Measurements from ENCODE around the gene CYP4F8. TPM values are rescaled to one million over a fixed set of nuclear protein-coding genes. Genes with fewer than 3 reads are reported as not detected.

The CYP4F8 gene
- total RNA-seq, 1 donor from 2014 or later, result not detected

GRCh38 chr19:15671237-15671821 lies 56.3 kb downstream of the CYP4F8 start:
- H3K4me3 ChIP-seq, result no peak overlapping the region

DNA sequence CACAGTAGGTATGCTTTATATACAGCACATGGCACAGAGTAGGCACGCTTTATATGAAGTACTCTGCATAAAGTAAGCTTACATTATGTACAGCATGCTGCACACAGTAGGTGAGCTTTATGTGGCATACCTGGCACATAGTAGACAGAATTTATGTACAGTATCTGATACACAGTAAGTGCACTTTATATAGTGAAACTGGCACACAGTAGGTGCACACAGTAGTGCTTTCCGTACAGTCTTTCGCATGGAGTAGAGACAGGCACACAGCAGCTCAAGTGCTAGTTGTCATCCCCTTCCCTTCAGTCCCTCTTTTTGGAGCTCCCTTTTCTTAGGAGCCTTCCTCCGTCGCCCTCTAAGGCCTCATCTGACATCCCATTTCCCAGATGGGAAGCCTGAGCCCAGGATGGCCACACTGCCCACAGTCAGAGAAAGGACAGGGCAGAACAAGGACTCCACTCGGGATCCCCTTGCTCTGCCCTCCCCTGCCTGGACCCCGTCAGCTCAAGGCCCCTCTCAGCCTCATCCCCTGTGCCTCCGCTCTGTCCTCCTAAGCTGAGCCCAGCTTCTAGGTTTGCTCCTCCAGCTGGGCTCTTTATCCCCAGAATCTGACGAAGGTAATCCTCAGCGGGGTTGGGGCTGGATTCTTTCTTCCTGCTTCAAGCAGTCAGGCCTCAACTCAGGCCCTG lies 57.0 kb downstream of the CYP4F8 start:
- peaks cover 7% of the 10 kb centered on the region for H3K27me3 Mint-ChIP-seq (ENCODE audit: insufficient read depth, low read depth)
- H3K27me3 ChIP-seq, result no peaks in the 10 kb centered on the region
- TF ChIP-seq EZH2phosphoT487 (IDR thresholded peaks at IDR 0.05) (no peak), EZH2 (IDR thresholded peaks at IDR 0.05) (no peak)
- TF ChIP-seq, protein P1, sequence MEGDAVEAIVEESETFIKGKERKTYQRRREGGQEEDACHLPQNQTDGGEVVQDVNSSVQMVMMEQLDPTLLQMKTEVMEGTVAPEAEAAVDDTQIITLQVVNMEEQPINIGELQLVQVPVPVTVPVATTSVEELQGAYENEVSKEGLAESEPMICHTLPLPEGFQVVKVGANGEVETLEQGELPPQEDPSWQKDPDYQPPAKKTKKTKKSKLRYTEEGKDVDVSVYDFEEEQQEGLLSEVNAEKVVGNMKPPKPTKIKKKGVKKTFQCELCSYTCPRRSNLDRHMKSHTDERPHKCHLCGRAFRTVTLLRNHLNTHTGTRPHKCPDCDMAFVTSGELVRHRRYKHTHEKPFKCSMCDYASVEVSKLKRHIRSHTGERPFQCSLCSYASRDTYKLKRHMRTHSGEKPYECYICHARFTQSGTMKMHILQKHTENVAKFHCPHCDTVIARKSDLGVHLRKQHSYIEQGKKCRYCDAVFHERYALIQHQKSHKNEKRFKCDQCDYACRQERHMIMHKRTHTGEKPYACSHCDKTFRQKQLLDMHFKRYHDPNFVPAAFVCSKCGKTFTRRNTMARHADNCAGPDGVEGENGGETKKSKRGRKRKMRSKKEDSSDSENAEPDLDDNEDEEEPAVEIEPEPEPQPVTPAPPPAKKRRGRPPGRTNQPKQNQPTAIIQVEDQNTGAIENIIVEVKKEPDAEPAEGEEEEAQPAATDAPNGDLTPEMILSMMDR (IDR thresholded peaks at IDR 0.05), result no peak
- H3K4me2 ChIP-seq, result no peak overlapping the region
- no peaks in the 10 kb centered on the region for H4K20me1 ChIP-seq (ENCODE audit: low read depth)
- H3K9ac ChIP-seq, result no peak overlapping the region
- no peak overlapping the region for H2AFZ ChIP-seq (replicated peaks)
- no peak overlapping the region for H3K4me3 Mint-ChIP-seq
- no peaks in the 10 kb centered on the region for H3K4me1 ChIP-seq
- H3K27ac Mint-ChIP-seq, result no peak overlapping the region
- peaks cover 1% of the 10 kb centered on the region for H3K36me3 Mint-ChIP-seq
- H3K9me3 ChIP-seq (ENCODE audit: low read depth), result peaks cover 3% of the 10 kb centered on the region
- no peak overlapping the region for H3K4me3 ChIP-seq
- H3K27ac ChIP-seq, result no peak overlapping the region
- peaks cover 15% of the 10 kb centered on the region for H3K9me3 Mint-ChIP-seq
- no peak for DNase-seq (ENCODE audit: low spot score)
- H3F3A ChIP-seq (ENCODE audit: low read depth), result no peaks in the 10 kb centered on the region
- no peaks in the 10 kb centered on the region for H3K4me1 Mint-ChIP-seq
- H3K36me3 ChIP-seq, result no peaks in the 10 kb centered on the region
- H3K79me2 ChIP-seq (ENCODE audit: low read depth), result no peaks in the 10 kb centered on the region

More at GRCh38 chr19:15671237-15671821, 56.3 kb downstream of the CYP4F8 start:
- H3K9ac ChIP-seq, result no peak overlapping the region
- no peak overlapping the region for H3K4me2 ChIP-seq
- Mint-ChIP-seq H3K4me1 (no peaks in the 10 kb centered on the region), H3K4me3 (no peak overlapping the region), H3K27me3 (ENCODE audit: insufficient read depth, low read depth) (peaks cover 7% of the 10 kb centered on the region), H3K27ac (no peak overlapping the region), H3K9me3 (peaks cover 12% of the 10 kb centered on the region), H3K36me3 (peaks cover 1% of the 10 kb centered on the region)
- no peaks in the 10 kb centered on the region for H3K79me2 ChIP-seq (ENCODE audit: low read depth)
- H3K9me3 ChIP-seq (ENCODE audit: low read depth), result peaks cover 3% of the 10 kb centered on the region
- TF ChIP-seq EZH2phosphoT487 (IDR thresholded peaks at IDR 0.05), result no peak
- TF ChIP-seq, protein P1 (IDR thresholded peaks at IDR 0.05), result no peak
- TF ChIP-seq EZH2 (IDR thresholded peaks at IDR 0.05), result no peak
- no peak overlapping the region for H2AFZ ChIP-seq (replicated peaks)
- H3F3A ChIP-seq (ENCODE audit: low read depth), result no peaks in the 10 kb centered on the region
- H3K4me1 ChIP-seq, result no peaks in the 10 kb centered on the region
- DNase-seq (ENCODE audit: low spot score), result no peak
- H3K27me3 ChIP-seq, result no peaks in the 10 kb centered on the region
- H3K36me3 ChIP-seq, result no peaks in the 10 kb centered on the region
- no peak overlapping the region for H3K27ac ChIP-seq
- H4K20me1 ChIP-seq (ENCODE audit: low read depth), result no peaks in the 10 kb centered on the region

DNA sequence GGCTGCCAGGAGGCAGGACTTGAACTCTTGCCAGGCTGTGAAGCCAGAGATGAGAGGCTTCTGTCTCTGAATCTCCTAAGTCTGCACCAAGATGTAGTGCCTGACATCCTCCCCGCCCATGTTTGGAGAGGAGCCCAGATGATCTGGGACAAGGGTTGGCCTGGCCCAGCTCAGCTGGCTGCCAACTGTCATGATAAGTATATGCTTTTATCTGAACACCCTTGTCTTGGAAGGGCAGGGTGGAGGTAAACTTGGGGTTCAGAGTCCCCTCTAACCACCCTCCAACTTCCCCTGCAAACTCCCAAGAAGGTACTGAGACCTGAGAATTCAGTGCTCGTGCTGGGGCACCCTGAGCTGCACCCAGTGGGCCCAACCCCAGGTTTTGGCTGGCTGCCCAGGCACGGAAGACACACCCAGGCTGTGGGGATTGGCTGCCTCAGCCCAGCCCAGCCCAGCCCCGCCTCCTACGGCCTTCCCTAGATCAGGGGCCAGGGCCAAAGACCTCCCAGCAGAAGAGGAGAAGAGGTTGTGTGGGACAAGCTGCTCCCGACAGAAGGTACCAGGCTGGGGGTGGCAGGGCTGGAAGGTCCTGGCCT lies 57.7 kb downstream of the CYP4F8 start, which contains the start of gene CYP4F12:
TSS of gene CYP4F12 (plus strand) at position 508 of the 596 bp plus-strand sequence. CDS start 443 bp downstream, outside the sequence.
- H3K4me3 Mint-ChIP-seq, result no peak within 1 kb of the TSS

More for the DNA sequence above, 57.7 kb downstream of the CYP4F8 start, which contains the start of gene CYP4F12:
- TF ChIP-seq EZH2 (IDR thresholded peaks at IDR 0.05) (no peak), EZH2phosphoT487 (IDR thresholded peaks at IDR 0.05) (no peak)
- TF ChIP-seq, protein P1 (IDR thresholded peaks at IDR 0.05), result no peak
- Histone ChIP-seq H3F3A (ENCODE audit: low read depth) (no peaks in the 10 kb centered on the region), H3K4me3 (no peak within 1 kb of the TSS), H3K4me2 (no peak within 1 kb of the TSS), H3K27me3 (no peaks in the 10 kb centered on the region), H3K4me1 (no peaks in the 10 kb centered on the region), H3K79me2 (ENCODE audit: low read depth) (no peaks in the 10 kb centered on the region), H3K9me3 (ENCODE audit: low read depth) (peaks cover 3% of the 10 kb centered on the region), H2AFZ (replicated peaks) (no peak within 1 kb of the TSS), H3K36me3 (no peaks in the 10 kb centered on the region), H3K9ac (no peak within 1 kb of the TSS), H4K20me1 (ENCODE audit: low read depth) (no peaks in the 10 kb centered on the region), H3K27ac (no peak within 1 kb of the TSS)
- H3K36me3 Mint-ChIP-seq, result peaks cover 1% of the 10 kb centered on the region
- DNase-seq (ENCODE audit: low spot score), result no peak
- H3K4me1 Mint-ChIP-seq, result no peaks in the 10 kb centered on the region
- H3K27me3 Mint-ChIP-seq (ENCODE audit: insufficient read depth, low read depth), result peaks cover 7% of the 10 kb centered on the region
- H3K27ac Mint-ChIP-seq, result no peak within 1 kb of the TSS
- peaks cover 18% of the 10 kb centered on the region for H3K9me3 Mint-ChIP-seq

Measured in neural progenitor cell (in vitro differentiated cells).